ENCODE results near the gene WNT6. TPM values are rescaled to one million over a fixed set of nuclear protein-coding genes. Genes with fewer than 3 reads are reported as not detected.

WNT6 gene
- total and polyA plus RNA-seq, 4 donors = 0.08 to 0.54 (median 0.28) TPM

DNA sequence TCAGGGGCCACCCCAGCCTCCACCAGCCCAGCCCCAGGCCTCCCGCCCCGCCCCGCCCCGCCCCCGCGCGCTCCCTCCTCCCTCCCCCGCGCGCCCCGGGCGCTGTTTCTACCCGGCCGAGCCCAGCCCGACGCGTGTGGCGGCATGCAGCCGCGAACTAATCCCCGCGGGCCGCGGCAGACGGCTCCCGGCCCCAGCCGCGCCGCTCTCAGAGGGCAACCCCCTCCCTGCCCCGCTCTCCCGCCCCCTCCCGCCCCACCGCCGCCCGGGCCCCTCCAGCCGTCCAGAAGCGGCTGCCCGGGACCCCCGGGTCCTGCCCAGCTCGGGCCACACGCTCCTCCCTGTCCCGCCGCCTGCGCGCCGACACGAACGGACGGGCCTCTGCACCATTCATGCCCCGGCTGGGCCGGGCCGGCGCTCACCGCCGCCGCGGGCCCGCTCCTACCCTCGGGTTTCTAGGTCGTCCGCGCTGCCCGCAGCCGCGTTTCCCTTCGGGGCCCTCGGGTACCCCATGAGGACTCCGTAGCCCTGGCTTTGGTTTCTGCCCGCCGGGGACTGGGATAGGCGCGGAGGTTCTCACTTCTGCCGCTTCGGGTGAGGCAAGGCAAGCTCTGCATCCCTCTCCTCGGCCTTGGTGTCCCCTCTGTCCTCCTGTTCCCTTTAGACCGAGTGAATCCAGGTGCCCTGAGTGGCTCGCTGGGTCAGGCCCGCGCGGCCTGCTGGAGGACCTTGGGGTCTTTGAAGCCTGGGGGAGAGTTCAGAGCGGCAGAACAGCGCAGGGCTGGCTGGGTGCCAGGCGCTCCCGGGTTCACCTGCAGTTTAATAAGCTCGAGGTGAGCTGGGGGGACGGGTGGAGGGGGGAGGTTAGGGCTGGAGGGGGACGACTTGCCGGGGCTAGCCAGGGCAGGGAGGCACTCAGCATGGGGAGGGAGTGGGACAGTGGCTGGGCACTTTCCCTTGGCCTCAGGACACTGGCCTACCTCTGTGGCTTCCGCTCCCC is 24.2 kb downstream of the WNT6 start:
- Histone ChIP-seq H3K9me3 (ENCODE audit: control insufficient read depth in 4 of 4, insufficient read depth in 3 of 4, low read length in 3 of 4) (no peaks in the 10 kb centered on the region), H3K36me3 (ENCODE audit: control insufficient read depth in 4 of 4, insufficient read depth in 4 of 4, low read length in 4 of 4) (no peaks in the 10 kb centered on the region), H3K9ac (ENCODE audit: insufficient read depth in 1 of 2, low read length in 2 of 2) (no peak overlapping the region), H3K4me3 (no peak overlapping the region), H3K4me1 (ENCODE audit: control insufficient read depth in 5 of 5, insufficient read depth in 5 of 5, low read length in 5 of 5) (peaks cover 0 to 28% (median 4%) of the 10 kb centered on the region in 5 donors), H3K27me3 (ENCODE audit: control insufficient read depth in 3 of 3, insufficient read depth in 3 of 3, low read length in 2 of 3) (peaks cover 0 to 63% (median 33%) of the 10 kb centered on the region in 3 donors), H3K27ac (ENCODE audit: low read depth in 1 of 2, low read length in 1 of 2) (no peak overlapping the region)
- DNase-seq = peak in 1 of 3 donors; percentile 25
- ATAC-seq (ENCODE audit: insufficient read depth, low FRiP score) = peak; percentile 54
- TF ChIP-seq, protein P1, sequence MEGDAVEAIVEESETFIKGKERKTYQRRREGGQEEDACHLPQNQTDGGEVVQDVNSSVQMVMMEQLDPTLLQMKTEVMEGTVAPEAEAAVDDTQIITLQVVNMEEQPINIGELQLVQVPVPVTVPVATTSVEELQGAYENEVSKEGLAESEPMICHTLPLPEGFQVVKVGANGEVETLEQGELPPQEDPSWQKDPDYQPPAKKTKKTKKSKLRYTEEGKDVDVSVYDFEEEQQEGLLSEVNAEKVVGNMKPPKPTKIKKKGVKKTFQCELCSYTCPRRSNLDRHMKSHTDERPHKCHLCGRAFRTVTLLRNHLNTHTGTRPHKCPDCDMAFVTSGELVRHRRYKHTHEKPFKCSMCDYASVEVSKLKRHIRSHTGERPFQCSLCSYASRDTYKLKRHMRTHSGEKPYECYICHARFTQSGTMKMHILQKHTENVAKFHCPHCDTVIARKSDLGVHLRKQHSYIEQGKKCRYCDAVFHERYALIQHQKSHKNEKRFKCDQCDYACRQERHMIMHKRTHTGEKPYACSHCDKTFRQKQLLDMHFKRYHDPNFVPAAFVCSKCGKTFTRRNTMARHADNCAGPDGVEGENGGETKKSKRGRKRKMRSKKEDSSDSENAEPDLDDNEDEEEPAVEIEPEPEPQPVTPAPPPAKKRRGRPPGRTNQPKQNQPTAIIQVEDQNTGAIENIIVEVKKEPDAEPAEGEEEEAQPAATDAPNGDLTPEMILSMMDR (IDR thresholded peaks at IDR 0.05; ENCODE audit: control extremely low read depth, extremely low read depth) = no peak
- WGBS, 2 donors = 8 to 9% methylated on average over 51 to 89 of the region's 89 CpGs

DNA sequence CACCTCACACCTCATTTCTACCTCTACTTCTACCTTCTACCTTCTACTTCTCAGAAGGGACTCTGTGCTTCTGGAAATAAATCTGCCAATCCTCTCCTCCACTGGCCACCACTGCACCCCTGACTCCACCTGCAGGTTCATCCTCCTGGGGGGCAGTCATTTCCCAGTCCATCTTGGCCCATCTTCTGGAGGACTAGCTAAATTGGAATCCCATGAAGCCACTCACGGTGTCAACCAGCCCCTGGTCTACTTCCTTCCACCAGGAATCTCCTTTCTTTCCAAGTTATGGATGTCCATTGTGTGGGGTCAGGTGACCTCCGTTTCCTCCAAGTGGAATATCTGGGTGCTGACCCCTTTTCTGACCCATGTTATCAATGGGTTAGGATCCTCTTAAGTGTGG is 24.9 kb downstream of the WNT6 start:
- TF ChIP-seq, protein P1 (IDR thresholded peaks at IDR 0.05; ENCODE audit: control extremely low read depth, extremely low read depth) = no peak
- peaks cover 0 to 61% (median 28%) of the 10 kb centered on the region in 3 donors for H3K27me3 ChIP-seq (ENCODE audit: control insufficient read depth in 3 of 3, insufficient read depth in 3 of 3, low read length in 2 of 3)

DNA sequence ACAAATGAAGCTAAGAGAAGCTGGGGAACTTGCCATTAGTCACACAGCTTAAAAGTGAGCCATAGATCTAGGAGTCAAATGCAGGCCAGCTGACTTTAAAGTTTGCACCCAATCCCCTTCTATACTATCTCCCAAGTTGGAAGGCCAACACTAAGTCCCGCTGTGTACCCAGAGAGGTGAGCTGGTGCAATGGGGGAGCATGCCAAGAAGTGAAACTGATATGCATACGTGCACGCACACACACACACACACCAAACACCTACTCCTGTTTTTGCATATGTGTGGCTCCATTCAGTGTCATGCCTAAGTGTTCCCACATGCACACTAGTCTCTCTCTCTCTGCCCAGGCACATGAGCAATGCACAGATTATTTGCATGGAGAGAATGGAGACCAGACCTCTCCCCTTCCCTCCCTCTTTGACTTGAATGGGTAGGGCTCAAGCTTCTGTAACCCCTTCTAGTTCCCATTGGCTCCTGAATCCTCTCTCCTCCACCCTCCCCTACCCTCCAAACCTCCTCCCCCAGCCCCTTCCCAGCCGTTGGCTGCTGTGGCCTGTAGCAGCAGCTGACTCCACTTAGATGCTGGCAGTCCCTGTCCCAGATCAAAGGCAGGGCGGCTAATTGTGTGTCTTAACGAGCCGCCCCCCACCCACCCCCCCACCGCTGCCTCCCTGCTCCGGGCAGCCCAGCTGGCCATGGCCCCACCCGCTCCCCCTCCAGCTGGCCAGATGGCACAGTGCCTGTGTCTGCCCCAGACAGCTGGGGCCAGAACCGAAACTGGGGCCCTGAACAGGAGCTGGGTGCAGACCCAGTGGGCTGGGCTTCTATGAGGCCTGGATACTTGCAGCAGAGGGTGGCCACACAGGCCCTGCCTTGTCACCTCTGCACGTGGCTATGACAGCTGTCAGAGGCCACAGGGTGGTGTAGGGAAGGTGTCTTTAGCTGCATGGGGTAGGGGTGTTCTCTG is 26.7 kb downstream of the WNT6 start:
- Histone ChIP-seq H3K4me1 (ENCODE audit: control insufficient read depth in 5 of 5, insufficient read depth in 5 of 5, low read length in 5 of 5) (peaks cover 0 to 18% (median 4%) of the 10 kb centered on the region in 5 donors), H3K4me3 (no peak overlapping the region), H3K36me3 (ENCODE audit: control insufficient read depth in 4 of 4, insufficient read depth in 4 of 4, low read length in 4 of 4) (no peaks in the 10 kb centered on the region), H3K9ac (ENCODE audit: insufficient read depth in 1 of 2, low read length in 2 of 2) (no peak overlapping the region), H3K9me3 (ENCODE audit: control insufficient read depth in 4 of 4, insufficient read depth in 3 of 4, low read length in 3 of 4) (no peaks in the 10 kb centered on the region), H3K27me3 (ENCODE audit: control insufficient read depth in 3 of 3, insufficient read depth in 3 of 3, low read length in 2 of 3) (peaks cover 0 to 65% (median 25%) of the 10 kb centered on the region in 3 donors), H3K27ac (ENCODE audit: low read depth in 1 of 2, low read length in 1 of 2) (no peak overlapping the region)
- DNase-seq (peak; percentile 77 to 85 (median 81)), ATAC-seq (ENCODE audit: insufficient read depth, low FRiP score) (no peak)
- TF ChIP-seq, protein P1 (IDR thresholded peaks at IDR 0.05; ENCODE audit: control extremely low read depth, extremely low read depth) = no peak
- 66 to 70% methylated on average over 12 of the region's 12 CpGs for WGBS, 2 donors

More for the DNA sequence above, 24.9 kb downstream of the WNT6 start:
- Histone ChIP-seq H3K9me3 (ENCODE audit: control insufficient read depth in 4 of 4, insufficient read depth in 3 of 4, low read length in 3 of 4) (no peaks in the 10 kb centered on the region), H3K4me1 (ENCODE audit: control insufficient read depth in 5 of 5, insufficient read depth in 5 of 5, low read length in 5 of 5) (peaks cover 0 to 25% (median 4%) of the 10 kb centered on the region in 5 donors), H3K9ac (ENCODE audit: insufficient read depth in 1 of 2, low read length in 2 of 2) (no peak overlapping the region), H3K4me3 (no peak overlapping the region), H3K36me3 (ENCODE audit: control insufficient read depth in 4 of 4, insufficient read depth in 4 of 4, low read length in 4 of 4) (no peaks in the 10 kb centered on the region), H3K27ac (ENCODE audit: low read depth in 1 of 2, low read length in 1 of 2) (no peak overlapping the region)
- DNase-seq (no peak), ATAC-seq (ENCODE audit: insufficient read depth, low FRiP score) (no peak)
- 79 to 81% methylated on average over 2 of the region's 2 CpGs for WGBS, 2 donors
